CD14-positive monocyte (primary cell): Measurements from ENCODE around the gene RFXANK. TPM values are rescaled to one million over a fixed set of nuclear protein-coding genes. Genes with fewer than 3 reads are reported as not detected.

Experiments
- DNase-seq, 3 donors: peaks; one replicate each; pipeline ENCODE4 v3.0.0-alpha.2; 2011 to 2022
- H2AFZ ChIP-seq: 2 replicates; pipeline ENCODE4 v1.6.0; 2012; ENCODE audit warnings: mild to moderate bottlenecking, low read depth, low read length, inconsistent platforms; ENCODE audit not compliant: insufficient read depth, poor library complexity, severe bottlenecking
- H3K27ac ChIP-seq, 2 donors: 1 replicate in 1 of 2; 2 replicates in 1 of 2; pipeline ENCODE4 v1.5.1; 2012 to 2013; ENCODE audit warnings: low read length in 2 of 2, control low read depth in 1 of 2, inconsistent platforms in 1 of 2, low read depth in 1 of 2, mild to moderate bottlenecking in 1 of 2
- H3K27me3 ChIP-seq, 2 donors: one replicate each; pipeline versions ENCODE4 v1.6.0 to v1.6.1; 2011 to 2013; ENCODE audit warnings: low read length in 2 of 2; ENCODE audit not compliant: control insufficient read depth in 2 of 2, insufficient read depth in 2 of 2
- H3K36me3 ChIP-seq, 2 donors: replicated peaks in 1 of 2; 1 replicate in 1 of 2; 2 replicates in 1 of 2; pipeline versions ENCODE4 v1.5.1 to v1.6.1; 2012 to 2013; ENCODE audit warnings: low read length in 2 of 2, control low read depth in 1 of 2, inconsistent platforms in 1 of 2, mild to moderate bottlenecking in 1 of 2; ENCODE audit not compliant: insufficient read depth in 2 of 2, control insufficient read depth in 1 of 2
- H3K4me1 ChIP-seq, 2 donors: 1 replicate in 1 of 2; 2 replicates in 1 of 2; pipeline versions ENCODE4 v1.5.1 to v1.6.1; 2012 to 2013; ENCODE audit warnings: low read length in 2 of 2, control low read depth in 1 of 2, inconsistent platforms in 1 of 2, mild to moderate bottlenecking in 1 of 2, moderate library complexity in 1 of 2; ENCODE audit not compliant: insufficient read depth in 2 of 2, control insufficient read depth in 1 of 2
- H3K4me2 ChIP-seq: replicated peaks from 2 replicates; pipeline ENCODE3; 2012; ENCODE audit warnings: low read length, moderate library complexity, mild to moderate bottlenecking; ENCODE audit not compliant: poor library complexity, severe bottlenecking; ENCODE audit errors: extremely low read depth
- H3K4me3 ChIP-seq, 3 experiments: fragments of 200-600 bp in 1 of 3; sonication (generic) in 1 of 3; replicated peaks in 1 of 3; 1 replicate in 2 of 3; 2 replicates in 1 of 3; pipeline ENCODE4 v1.5.1; 2011 to 2013; ENCODE audit warnings: low read length in 3 of 3, mild to moderate bottlenecking in 3 of 3, control low read depth in 2 of 3, low read depth in 2 of 3, inconsistent platforms in 1 of 3, moderate library complexity in 1 of 3
- H3K79me2 ChIP-seq: 2 replicates; pipeline ENCODE4 v1.6.0; 2012; ENCODE audit warnings: mild to moderate bottlenecking, control low read depth, inconsistent platforms, low read length, moderate library complexity; ENCODE audit not compliant: insufficient read depth
- H3K9ac ChIP-seq: 2 replicates; pipeline ENCODE4 v1.6.0; 2017; ENCODE audit warnings: low read length, mild to moderate bottlenecking; ENCODE audit not compliant: insufficient read depth, poor library complexity, severe bottlenecking
- H3K9me3 ChIP-seq, 2 donors: replicated peaks in 1 of 2; 1 replicate in 1 of 2; 2 replicates in 1 of 2; pipeline versions ENCODE4 v1.5.1 to v1.6.1; 2012 to 2013; ENCODE audit warnings: low read length in 2 of 2, control low read depth in 1 of 2; ENCODE audit not compliant: control insufficient read depth in 1 of 2, insufficient read depth in 1 of 2
- H4K20me1 ChIP-seq: 2 replicates; pipeline ENCODE4 v1.6.0; 2012; ENCODE audit warnings: mild to moderate bottlenecking, low read length, control low read depth, moderate library complexity; ENCODE audit not compliant: insufficient read depth
- H3K27ac Mint-ChIP-seq, 7 donors: one replicate each; pipeline ENCODE4 v1.8.0; 2020; ENCODE audit warnings: mild to moderate bottlenecking in 7 of 7, mixed read lengths in 7 of 7, moderate library complexity in 6 of 7, inconsistent platforms in 2 of 7
- H3K27me3 Mint-ChIP-seq, 3 donors: one replicate each; pipeline ENCODE4 v1.8.0; 2021 to 2022; ENCODE audit warnings: low read depth in 3 of 3, mild to moderate bottlenecking in 3 of 3, mixed read lengths in 3 of 3, moderate library complexity in 3 of 3, inconsistent platforms in 1 of 3
- H3K36me3 Mint-ChIP-seq, 2 donors: one replicate each; pipeline ENCODE4 v1.8.0; 2020; ENCODE audit warnings: mixed read lengths in 2 of 2, inconsistent platforms in 1 of 2, mild to moderate bottlenecking in 1 of 2
- H3K4me1 Mint-ChIP-seq: one replicate; pipeline ENCODE4 v1.8.0; 2020; ENCODE audit warnings: mild to moderate bottlenecking, mixed read lengths
- H3K4me3 Mint-ChIP-seq, 2 donors: one replicate each; pipeline ENCODE4 v1.8.0; 2020; ENCODE audit warnings: mild to moderate bottlenecking in 2 of 2, mixed read lengths in 2 of 2, moderate library complexity in 1 of 2
- H3K9me3 Mint-ChIP-seq, 7 donors: one replicate each; pipeline ENCODE4 v1.8.0; 2020 to 2022; ENCODE audit warnings: mixed read lengths in 7 of 7, mild to moderate bottlenecking in 6 of 7, moderate library complexity in 6 of 7, inconsistent platforms in 2 of 7
- CTCF ChIP-seq: fragments of 200-600 bp; IDR thresholded peaks from one replicate; pipeline ENCODE4 v1.8.0; 2022; ENCODE audit warnings: antibody characterized with exemption, mild to moderate bottlenecking
- WGBS: methylation state at CpG from one replicate; pipeline ENCODE4 v1.1.5; 2013; ENCODE audit warnings: missing lambda C conversion rate; ENCODE audit not compliant: insufficient coverage; 5-methylcytosine and 5-hydroxymethylcytosine counted together
- intact Hi-C, 2 donors: fragments of 100-400 bp; cut with micrococcal nuclease; formaldehyde crosslinking; loops; one replicate each; pipeline versions ENCODE4 v1.15.0 to v1.15.1; 2023
- polyA plus RNA-seq, 3 donors: library from polyadenylated mRNA; depleted of rRNA in 1 of 3; unstranded in 2 of 3; stranded (reverse) in 1 of 3; fragments of 300-500 nt in 2 of 3; fragments of >200 nt in 1 of 3; fragmentation: Illumina TruSeq in 2 of 3; gene quantifications; 1 replicate in 2 of 3; 2 replicates in 1 of 3; pipeline ENCODE4 v1.2.3, GENCODE V29; 2012 to 2021

RFXANK gene
- polyA plus RNA-seq, 3 donors = 62.2 to 98.2 (median 66.6) TPM

GRCh38 chr19:19155495-19156219 is 36.4 kb upstream of the RFXANK start:
- Mint-ChIP-seq H3K27me3 (peaks cover 0 to 1% (median 0%) of the 10 kb centered on the region in 3 donors), H3K4me1 (no peaks in the 10 kb centered on the region), H3K4me3 (no peak overlapping the region), H3K36me3 (peaks cover 14 to 18% of the 10 kb centered on the region in 2 donors), H3K27ac (no peak overlapping the region), H3K9me3 (peaks cover 0 to 8% (median 0%) of the 10 kb centered on the region in 7 donors)
- Histone ChIP-seq H3K4me2 (no peak overlapping the region), H2AFZ (no peak overlapping the region), H3K9ac (no peak overlapping the region), H3K4me1 (no peaks in the 10 kb centered on the region), H3K36me3 (peaks cover 0 to 7% of the 10 kb centered on the region in 2 donors), H4K20me1 (no peaks in the 10 kb centered on the region), H3K27ac (no peak overlapping the region), H3K27me3 (no peaks in the 10 kb centered on the region), H3K79me2 (no peaks in the 10 kb centered on the region), H3K4me3 (no peak overlapping the region), H3K9me3 (no peaks in the 10 kb centered on the region)
- 100% methylated on average over 4 of the region's 10 CpGs for WGBS
- no peak for TF ChIP-seq CTCF
- DNase-seq = no peak
- intact Hi-C loops = no loop called here

- intact Hi-C loops = no loop called here
- no peaks in the 10 kb centered on the region for H3K27me3 ChIP-seq
- H2AFZ ChIP-seq = no peak overlapping the region
- H3K79me2 ChIP-seq = no peaks in the 10 kb centered on the region
- H4K20me1 ChIP-seq = no peaks in the 10 kb centered on the region
- H3K9ac ChIP-seq = no peak overlapping the region
- no CpG with 5 or more reads among the region's 6 CpGs for WGBS
- H3K9me3 ChIP-seq = peaks cover 0 to 4% of the 10 kb centered on the region in 2 donors
- H3K27ac Mint-ChIP-seq = no peak overlapping the region
- H3K27me3 Mint-ChIP-seq = peaks cover 0 to 2% (median 1%) of the 10 kb centered on the region in 3 donors
- no peak overlapping the region for H3K4me3 ChIP-seq
- H3K36me3 Mint-ChIP-seq = peaks cover 14 to 18% of the 10 kb centered on the region in 2 donors
- peaks cover 0 to 8% (median 0%) of the 10 kb centered on the region in 7 donors for H3K9me3 Mint-ChIP-seq
- no peaks in the 10 kb centered on the region for H3K4me1 Mint-ChIP-seq
- no peak overlapping the region for H3K4me3 Mint-ChIP-seq
- H3K36me3 ChIP-seq = peaks cover 0 to 7% of the 10 kb centered on the region in 2 donors
- no peaks in the 10 kb centered on the region for H3K4me1 ChIP-seq
- H3K4me2 ChIP-seq = no peak overlapping the region
- no peak for TF ChIP-seq CTCF
- no peak for DNase-seq
- H3K27ac ChIP-seq = no peak overlapping the region
These were observed 34.2 kb upstream of the RFXANK start for GRCh38 chr19:19157808-19158207.
